Activated naive CD4-positive, alpha-beta T cell treated with anti-CD3 and anti-CD28 coated beads, Interleukin-2, amount 10 ng/mL, durations not matched to agents 7 days and 5 days (primary cell): ENCODE data around the gene CALN1.
"Not testable (repeated sequence)": the region's sequence is repeated elsewhere in the genome, so short reads cannot be mapped to it uniquely, and the experiment has no call there.

Source experiments
- CTCF ChIA-PET: fragments of 350-600 bp; sonication (Branson Sonifier 250); formaldehyde crosslinking; loops from one replicate; lab custom pipeline; 2021; ENCODE audit warnings: antibody characterized with exemption; lab: Charles Lee
- DNase-seq: peaks from one replicate; pipeline ENCODE4 v3.0.0-alpha.2; 2020
- H3K27ac Mint-ChIP-seq: one replicate; pipeline ENCODE4 v1.8.0; 2021; ENCODE audit warnings: mild to moderate bottlenecking, moderate library complexity, mixed read lengths
- H3K27me3 Mint-ChIP-seq: one replicate; pipeline ENCODE4 v1.8.0; 2021; ENCODE audit warnings: mild to moderate bottlenecking, mixed read lengths
- H3K36me3 Mint-ChIP-seq: one replicate; pipeline ENCODE4 v1.8.0; 2021; ENCODE audit warnings: mixed read lengths
- H3K4me1 Mint-ChIP-seq: one replicate; pipeline ENCODE4 v1.8.0; 2021; ENCODE audit warnings: mixed read lengths
- H3K4me3 Mint-ChIP-seq: one replicate; pipeline ENCODE4 v1.8.0; 2021; ENCODE audit warnings: mild to moderate bottlenecking, moderate library complexity, mixed read lengths
- H3K9me3 Mint-ChIP-seq: one replicate; pipeline ENCODE4 v1.8.0; 2021; ENCODE audit warnings: mixed read lengths

The CALN1 gene

DNA sequence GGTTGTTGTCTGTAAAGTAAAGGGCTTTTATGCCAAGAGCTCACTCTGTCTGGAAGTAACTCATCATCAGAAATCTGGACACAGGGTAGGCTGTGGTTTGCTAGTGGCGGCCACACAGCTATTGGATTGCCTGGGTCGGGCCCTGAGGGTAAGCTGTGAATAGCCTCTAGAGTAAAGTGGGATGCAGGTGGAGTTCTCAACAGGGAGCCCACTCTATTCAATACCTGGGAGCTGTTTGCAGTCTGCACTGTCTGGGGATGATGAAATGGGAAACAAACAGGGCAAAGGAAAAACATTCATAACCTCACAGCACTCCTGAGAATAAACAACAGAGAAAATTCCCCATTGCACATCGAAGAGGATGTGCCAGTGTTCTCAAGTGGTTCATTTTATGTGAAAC lies 582.6 kb downstream of the CALN1 start:
- DNase-seq, result no peak
- Mint-ChIP-seq H3K4me3 (no peak overlapping the region), H3K9me3 (peaks cover 30% of the 10 kb centered on the region), H3K4me1 (no peaks in the 10 kb centered on the region), H3K27me3 (no peaks in the 10 kb centered on the region), H3K27ac (no peak overlapping the region), H3K36me3 (no peaks in the 10 kb centered on the region)
- CTCF ChIA-PET, result no interaction called here

DNA sequence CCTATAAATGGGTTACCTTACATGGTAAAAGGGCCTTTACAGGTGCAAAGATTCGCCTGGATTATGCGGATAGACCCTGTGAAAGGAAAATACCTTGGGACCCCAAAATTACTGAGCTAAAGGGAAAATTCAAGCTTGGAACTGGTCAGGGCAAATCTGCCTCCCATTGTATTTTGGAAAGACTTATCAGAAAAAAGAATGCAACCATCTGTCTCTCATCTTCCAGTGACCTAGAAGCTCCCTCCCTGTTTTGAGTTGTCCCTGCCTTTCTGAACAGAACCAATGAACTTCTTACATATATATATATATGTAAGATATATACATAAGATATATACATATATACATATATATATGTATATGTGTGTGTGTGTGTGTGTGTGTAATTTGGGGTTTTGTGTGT lies 583.8 kb downstream of the CALN1 start:
- CTCF ChIA-PET, result no interaction called here

DNA sequence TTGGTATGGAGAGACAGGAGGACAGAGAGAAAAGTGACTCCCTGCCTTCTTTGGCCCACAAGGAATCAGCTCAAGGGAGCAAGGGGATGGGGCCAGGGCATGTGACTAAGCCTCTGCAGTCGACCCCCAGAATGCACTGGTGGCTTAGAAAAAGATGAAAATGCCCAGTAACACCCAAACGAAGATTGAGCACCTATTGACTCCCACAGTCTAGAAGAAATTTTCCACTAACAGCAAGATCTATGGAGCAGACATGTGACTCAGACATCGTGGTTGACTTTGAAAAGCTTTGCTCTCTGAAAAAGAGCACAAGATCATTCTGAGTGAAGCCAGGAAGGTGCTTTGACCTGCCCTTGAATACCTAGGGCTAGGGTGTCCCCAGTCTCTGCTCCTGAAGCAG lies 586.0 kb downstream of the CALN1 start:
- CTCF ChIA-PET, result no interaction called here
- Mint-ChIP-seq H3K4me3 (no peak overlapping the region), H3K9me3 (peaks cover 31% of the 10 kb centered on the region), H3K27me3 (no peaks in the 10 kb centered on the region), H3K4me1 (no peaks in the 10 kb centered on the region), H3K36me3 (no peaks in the 10 kb centered on the region), H3K27ac (no peak overlapping the region)
- no peak for DNase-seq

More for the DNA sequence above, 583.8 kb downstream of the CALN1 start:
- Mint-ChIP-seq H3K27ac (no peak overlapping the region), H3K27me3 (no peaks in the 10 kb centered on the region), H3K4me3 (no peak overlapping the region), H3K36me3 (no peaks in the 10 kb centered on the region), H3K9me3 (peaks cover 39% of the 10 kb centered on the region), H3K4me1 (no peaks in the 10 kb centered on the region)
- no peak for DNase-seq

DNA sequence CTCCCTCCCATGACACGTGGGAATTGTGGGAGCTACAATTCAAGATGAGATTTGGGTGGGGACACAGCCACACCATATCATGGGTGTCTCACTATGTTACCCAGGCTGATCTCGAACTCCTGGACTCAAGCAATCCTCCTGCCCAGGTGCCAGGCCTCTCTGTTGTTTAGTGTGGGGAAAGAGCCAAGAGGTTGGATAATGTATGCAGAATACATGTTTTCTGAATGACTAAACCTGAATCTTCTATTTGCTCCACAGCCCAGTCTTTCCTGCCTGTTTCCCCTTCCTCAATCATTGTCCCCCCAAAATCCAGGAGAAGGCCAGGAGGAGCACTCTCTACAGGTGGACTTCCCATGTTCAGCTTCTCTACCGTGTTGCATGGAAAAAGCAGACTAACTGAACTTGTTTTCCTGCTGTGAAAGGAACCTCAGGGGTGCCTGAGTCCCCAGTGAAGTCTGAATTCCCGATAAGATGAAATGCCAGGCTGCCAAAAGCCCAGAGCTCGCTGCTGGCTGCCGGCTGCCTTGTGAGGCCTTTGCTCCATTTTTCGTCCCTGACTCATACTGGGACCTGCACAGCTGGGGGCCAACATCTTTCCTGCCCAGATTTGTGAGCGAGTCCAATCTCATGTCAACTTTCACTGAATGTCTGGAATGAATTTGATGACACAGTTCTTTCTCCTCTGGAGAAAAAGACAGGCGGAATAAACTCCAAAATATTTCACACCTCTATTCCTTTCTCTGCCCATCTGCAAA lies 588.0 kb downstream of the CALN1 start:
- CTCF ChIA-PET, result no interaction called here
- no peaks in the 10 kb centered on the region for H3K27me3 Mint-ChIP-seq
- H3K9me3 Mint-ChIP-seq, result peaks cover 42% of the 10 kb centered on the region
- no peak overlapping the region for H3K4me3 Mint-ChIP-seq
- H3K4me1 Mint-ChIP-seq, result no peaks in the 10 kb centered on the region
- H3K27ac Mint-ChIP-seq, result no peak overlapping the region
- DNase-seq, result no peak
- H3K36me3 Mint-ChIP-seq, result no peaks in the 10 kb centered on the region

DNA sequence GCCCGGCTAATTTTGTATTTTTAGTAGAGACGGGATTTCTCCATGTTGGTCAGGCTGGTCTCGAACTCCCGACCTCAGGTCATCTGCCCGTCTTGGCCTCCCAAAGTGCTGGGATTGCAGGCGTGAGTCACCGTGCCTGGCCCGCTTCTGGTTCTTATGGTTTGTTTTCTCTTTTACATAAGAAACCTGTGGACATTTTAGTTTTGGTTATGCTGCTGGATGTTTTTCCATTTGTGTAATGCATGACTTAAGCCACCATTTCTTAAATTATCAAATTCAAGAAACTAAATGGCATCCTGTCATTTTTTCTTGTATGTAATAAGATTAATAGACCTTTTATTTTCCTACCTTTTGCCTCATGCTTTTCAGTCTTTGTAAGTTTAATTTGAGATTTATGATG lies 589.7 kb downstream of the CALN1 start:
- H3K9me3 Mint-ChIP-seq, result peaks cover 43% of the 10 kb centered on the region
- DNase-seq, H3K36me3 Mint-ChIP-seq, H3K27ac Mint-ChIP-seq, CTCF ChIA-PET, H3K4me1 Mint-ChIP-seq, H3K27me3 Mint-ChIP-seq, H3K4me3 Mint-ChIP-seq: not testable (repeated sequence)

DNA sequence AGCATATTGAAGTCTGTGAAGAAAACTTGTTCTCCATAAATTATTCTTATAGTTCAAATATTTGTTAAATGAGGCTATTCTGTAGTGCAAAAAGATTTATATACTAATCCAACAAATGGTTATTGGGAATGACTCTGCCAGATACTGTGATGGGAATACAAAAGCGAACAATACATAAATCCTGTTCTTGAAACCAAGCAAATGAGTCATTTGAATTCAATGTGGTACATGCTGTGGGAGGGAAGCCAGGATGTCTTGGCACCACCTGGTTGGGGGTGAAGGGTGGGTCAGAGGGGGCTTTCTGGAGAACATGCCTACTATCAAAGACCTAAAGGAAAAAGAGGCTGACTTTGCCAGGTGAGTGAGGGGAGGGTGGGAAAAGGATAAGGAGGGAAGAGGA lies 594.2 kb downstream of the CALN1 start:
- DNase-seq, result no peak
- no peak overlapping the region for H3K27ac Mint-ChIP-seq
- peaks cover 35% of the 10 kb centered on the region for H3K9me3 Mint-ChIP-seq
- CTCF ChIA-PET, result no interaction called here
- H3K36me3 Mint-ChIP-seq, result no peaks in the 10 kb centered on the region
- H3K4me1 Mint-ChIP-seq, result no peaks in the 10 kb centered on the region
- H3K4me3 Mint-ChIP-seq, result no peak overlapping the region
- no peaks in the 10 kb centered on the region for H3K27me3 Mint-ChIP-seq

DNA sequence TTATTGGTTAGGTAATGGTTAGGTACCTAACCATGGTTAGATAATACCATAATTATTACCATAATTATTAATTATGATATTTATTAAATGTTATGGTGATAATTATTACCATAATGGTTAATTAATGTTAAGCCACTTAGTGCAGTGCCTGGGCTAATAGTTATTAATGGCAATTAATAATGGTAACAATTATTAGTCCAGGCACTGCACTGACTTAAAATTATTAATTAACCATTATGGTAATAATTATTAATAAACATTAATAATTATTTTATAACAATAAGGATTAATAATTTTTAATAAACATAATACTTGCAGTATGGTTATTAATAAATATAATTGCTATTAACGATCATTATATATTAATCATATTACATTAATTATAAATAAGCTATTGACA lies 604.0 kb downstream of the CALN1 start:
- Mint-ChIP-seq H3K4me3 (no peak overlapping the region), H3K36me3 (no peaks in the 10 kb centered on the region), H3K27me3 (no peaks in the 10 kb centered on the region), H3K27ac (no peak overlapping the region), H3K4me1 (no peaks in the 10 kb centered on the region), H3K9me3 (peaks cover 27% of the 10 kb centered on the region)
- CTCF ChIA-PET, result no interaction called here
- DNase-seq, result no peak

DNA sequence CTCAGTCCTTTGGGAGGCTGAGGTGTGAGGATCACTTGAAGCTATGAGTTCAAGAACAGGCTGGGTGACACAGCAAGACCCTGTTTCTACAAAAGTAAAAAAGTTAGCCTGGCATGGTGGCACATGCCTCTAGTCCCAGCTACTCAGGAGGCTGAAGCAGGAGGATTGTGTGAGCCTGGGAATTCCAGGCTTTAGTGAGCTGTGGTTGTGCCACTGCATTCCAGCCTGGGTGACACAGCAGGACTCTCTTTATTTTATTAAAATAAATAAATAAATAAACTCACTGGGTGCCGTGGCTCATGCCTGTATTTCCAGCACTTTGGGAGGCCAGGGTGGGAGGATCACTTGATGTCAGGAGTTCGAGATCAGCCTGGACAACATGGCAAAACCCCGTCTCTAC lies 607.9 kb downstream of the CALN1 start:
- Mint-ChIP-seq H3K9me3 (peaks cover 30% of the 10 kb centered on the region), H3K4me1 (no peaks in the 10 kb centered on the region), H3K27ac (no peak overlapping the region), H3K36me3 (no peaks in the 10 kb centered on the region), H3K27me3 (no peaks in the 10 kb centered on the region), H3K4me3 (no peak overlapping the region)
- CTCF ChIA-PET, result no interaction called here
- no peak for DNase-seq

DNA sequence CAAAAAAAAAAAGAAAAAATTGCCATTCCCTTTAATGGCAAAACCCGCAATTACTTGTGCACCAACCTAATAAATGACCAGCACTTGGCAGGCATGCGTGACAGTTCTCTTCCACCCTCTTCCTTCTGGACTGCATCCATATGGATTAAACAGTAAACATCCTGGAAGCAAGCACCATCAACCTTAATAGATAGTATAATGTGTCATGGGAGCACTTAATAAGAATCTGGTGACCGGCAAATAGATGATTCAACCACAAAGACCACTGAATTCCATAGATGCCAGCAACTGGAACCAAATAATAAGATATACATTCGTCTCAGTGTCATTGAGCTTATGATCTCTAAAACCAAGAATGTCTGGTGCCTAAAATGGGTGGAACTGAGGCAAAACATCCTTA lies 610.2 kb downstream of the CALN1 start:
- no peak for DNase-seq
- H3K4me3 Mint-ChIP-seq, result no peak overlapping the region
- no peaks in the 10 kb centered on the region for H3K4me1 Mint-ChIP-seq

DNA sequence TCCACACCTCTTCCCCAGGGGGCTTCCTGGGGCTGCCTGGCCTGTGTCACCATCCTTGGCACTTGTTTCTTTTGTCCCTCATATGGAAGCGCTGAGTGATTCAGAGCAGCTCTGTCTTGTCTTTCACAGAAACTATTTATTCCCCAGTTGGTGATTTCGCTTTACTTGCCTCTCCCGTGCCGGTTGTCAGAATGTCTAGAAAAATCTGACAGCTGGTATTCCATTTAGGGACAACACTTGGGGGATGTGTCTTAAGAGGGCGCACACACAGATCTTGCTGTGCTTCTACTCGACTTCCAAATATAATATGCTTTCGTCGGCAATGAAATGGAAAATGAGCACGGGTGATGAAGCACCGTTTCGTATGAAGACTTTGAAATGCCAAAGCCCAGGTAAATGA lies 611.8 kb downstream of the CALN1 start:
- H3K27ac Mint-ChIP-seq, result no peak overlapping the region
- no peaks in the 10 kb centered on the region for H3K4me1 Mint-ChIP-seq
- CTCF ChIA-PET, result no interaction called here
- no peak overlapping the region for H3K4me3 Mint-ChIP-seq
- no peak for DNase-seq
- H3K27me3 Mint-ChIP-seq, result no peaks in the 10 kb centered on the region
- no peaks in the 10 kb centered on the region for H3K36me3 Mint-ChIP-seq
- H3K9me3 Mint-ChIP-seq, result peaks cover 26% of the 10 kb centered on the region

More for the DNA sequence above, 610.2 kb downstream of the CALN1 start:
- CTCF ChIA-PET, result no interaction called here
- no peak overlapping the region for H3K27ac Mint-ChIP-seq
- no peaks in the 10 kb centered on the region for H3K27me3 Mint-ChIP-seq
- peaks cover 32% of the 10 kb centered on the region for H3K9me3 Mint-ChIP-seq
- no peaks in the 10 kb centered on the region for H3K36me3 Mint-ChIP-seq

DNA sequence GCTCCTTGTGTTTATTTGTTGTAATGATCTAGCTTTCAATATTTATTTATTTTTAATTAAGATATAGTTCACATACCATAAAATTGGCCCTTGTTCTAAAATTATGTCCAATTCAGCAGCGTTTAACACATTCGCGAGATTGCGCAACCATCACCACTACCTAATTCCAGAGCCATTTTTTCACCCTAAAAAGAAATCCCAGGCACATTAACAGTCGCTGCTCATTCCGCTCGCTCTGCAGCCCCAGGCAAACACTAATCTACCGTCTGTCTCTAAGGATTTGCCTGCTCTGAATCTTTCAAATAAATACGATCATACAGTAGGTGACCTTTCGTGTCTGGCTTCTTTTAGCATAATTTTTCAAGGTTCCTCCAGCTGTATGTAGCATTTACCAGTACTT lies 616.7 kb downstream of the CALN1 start:
- no peaks in the 10 kb centered on the region for H3K27me3 Mint-ChIP-seq
- CTCF ChIA-PET, result no interaction called here
- no peak for DNase-seq
- no peaks in the 10 kb centered on the region for H3K36me3 Mint-ChIP-seq
- H3K9me3 Mint-ChIP-seq, result peaks cover 35% of the 10 kb centered on the region
- H3K27ac Mint-ChIP-seq, result no peak overlapping the region
- H3K4me1 Mint-ChIP-seq, result no peaks in the 10 kb centered on the region
- no peak overlapping the region for H3K4me3 Mint-ChIP-seq

DNA sequence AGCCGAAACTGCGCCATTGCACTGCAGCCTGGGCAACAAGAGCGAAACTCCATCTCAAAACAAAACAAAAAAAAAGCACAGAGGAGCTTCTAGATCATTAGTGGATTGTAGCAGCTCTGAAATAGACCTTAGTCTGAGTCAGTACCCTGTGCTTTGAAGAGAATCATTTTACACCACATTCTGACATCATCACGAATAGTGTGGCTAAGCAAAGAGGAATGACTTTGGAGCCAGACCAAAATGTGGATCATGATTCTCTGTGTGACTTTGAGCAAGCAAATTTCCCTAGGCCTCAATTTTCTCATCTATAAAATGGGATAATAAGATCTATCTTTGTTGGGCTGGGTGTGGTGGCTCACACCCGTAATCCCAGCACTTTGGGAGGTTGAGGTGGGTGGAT lies 618.9 kb downstream of the CALN1 start:
- H3K4me1 Mint-ChIP-seq, result no peaks in the 10 kb centered on the region
- H3K27ac Mint-ChIP-seq, result no peak overlapping the region
- no peak for DNase-seq
- H3K9me3 Mint-ChIP-seq, result peaks cover 39% of the 10 kb centered on the region
- H3K36me3 Mint-ChIP-seq, result no peaks in the 10 kb centered on the region
- H3K27me3 Mint-ChIP-seq, result no peaks in the 10 kb centered on the region
- no peak overlapping the region for H3K4me3 Mint-ChIP-seq
- CTCF ChIA-PET, result no interaction called here

DNA sequence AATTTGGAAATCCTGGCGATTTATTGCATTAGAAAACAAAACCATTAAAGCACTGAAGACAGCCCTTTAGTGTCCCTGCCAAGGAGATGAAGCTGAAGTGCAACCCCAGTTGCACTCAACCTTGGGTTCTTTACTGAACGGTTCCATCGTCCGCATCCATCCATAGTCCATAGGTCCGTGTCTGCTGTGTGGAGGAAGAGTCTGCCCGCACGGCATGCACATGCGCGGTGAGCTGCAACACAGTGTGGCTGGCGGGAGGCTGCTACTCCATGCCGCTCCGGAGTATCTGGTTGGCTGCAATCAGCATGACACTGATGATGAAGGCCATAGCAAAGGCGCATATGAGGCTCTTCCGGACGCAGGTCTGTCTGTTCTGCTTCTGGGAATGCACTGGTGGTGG lies 624.6 kb downstream of the CALN1 start:
- H3K27me3 Mint-ChIP-seq, result no peaks in the 10 kb centered on the region
- H3K36me3 Mint-ChIP-seq, result no peaks in the 10 kb centered on the region
- CTCF ChIA-PET, result no interaction called here
- no peaks in the 10 kb centered on the region for H3K4me1 Mint-ChIP-seq
- no peak overlapping the region for H3K4me3 Mint-ChIP-seq
- no peak overlapping the region for H3K27ac Mint-ChIP-seq
- H3K9me3 Mint-ChIP-seq, result peaks cover 54% of the 10 kb centered on the region
- no peak for DNase-seq

DNA sequence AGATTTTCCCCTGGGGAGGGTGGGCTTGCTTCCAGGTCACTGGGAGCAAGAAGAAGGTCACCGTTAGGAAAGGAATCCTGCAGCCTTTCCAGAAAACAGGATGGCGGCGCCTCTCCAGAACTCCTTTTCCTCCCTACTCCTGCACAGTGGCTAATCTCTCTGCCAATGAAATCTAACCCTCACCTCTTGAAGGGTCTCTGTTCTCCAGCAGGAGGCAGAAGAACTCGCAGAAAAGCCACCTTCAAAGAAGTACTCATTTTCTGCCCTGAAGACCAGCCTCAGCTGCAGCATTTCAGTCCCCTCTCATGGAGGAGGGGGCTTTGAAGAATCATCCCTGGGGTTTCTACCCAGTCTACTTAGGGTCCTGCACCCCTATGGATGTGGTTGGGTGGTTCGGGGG lies 626.9 kb downstream of the CALN1 start:
- Mint-ChIP-seq H3K9me3 (peaks cover 44% of the 10 kb centered on the region), H3K4me1 (no peaks in the 10 kb centered on the region)

DNA sequence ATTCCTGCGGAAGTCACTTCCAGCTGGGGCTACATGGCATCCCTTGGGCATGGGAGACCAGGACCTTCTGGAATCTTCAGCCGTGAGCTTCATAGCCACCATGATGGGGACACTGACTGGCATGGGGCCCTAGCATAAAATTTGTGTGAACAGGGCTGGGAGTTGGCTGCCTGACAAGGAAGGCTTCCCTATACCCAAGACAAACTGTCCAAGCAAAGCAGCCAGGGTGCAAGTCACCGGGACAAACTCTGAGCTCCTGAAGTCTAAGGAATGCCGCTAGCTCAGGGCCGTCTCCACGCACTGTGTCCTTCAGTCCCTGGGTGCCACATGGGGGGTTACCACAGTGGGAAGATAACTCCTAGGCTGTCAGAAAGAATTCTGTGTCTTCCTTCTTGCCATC lies 627.4 kb downstream of the CALN1 start:
- Mint-ChIP-seq H3K27ac (no peak overlapping the region), H3K9me3 (peaks cover 40% of the 10 kb centered on the region)

More for the DNA sequence above, 626.9 kb downstream of the CALN1 start:
- Mint-ChIP-seq H3K27me3 (no peaks in the 10 kb centered on the region), H3K27ac (no peak overlapping the region), H3K4me3 (no peak overlapping the region), H3K36me3 (no peaks in the 10 kb centered on the region)
- DNase-seq, result no peak
- CTCF ChIA-PET, result no interaction called here

More for the DNA sequence above, 627.4 kb downstream of the CALN1 start:
- Mint-ChIP-seq H3K36me3 (no peaks in the 10 kb centered on the region), H3K27me3 (no peaks in the 10 kb centered on the region), H3K4me1 (no peaks in the 10 kb centered on the region), H3K4me3 (no peak overlapping the region)
- DNase-seq, result no peak
- CTCF ChIA-PET, result no interaction called here
